ENCODE data around the gene MCEMP1. TPM values are rescaled to one million over a fixed set of nuclear protein-coding genes. Genes with fewer than 3 reads are reported as not detected.
A peak's percentile ranks its signal among the peaks of the same experiment; 100 is the strongest.

Gene MCEMP1
- total RNA-seq, 4 donors from 2014 or later, result 0.67 TPM; not detected in 3

DNA sequence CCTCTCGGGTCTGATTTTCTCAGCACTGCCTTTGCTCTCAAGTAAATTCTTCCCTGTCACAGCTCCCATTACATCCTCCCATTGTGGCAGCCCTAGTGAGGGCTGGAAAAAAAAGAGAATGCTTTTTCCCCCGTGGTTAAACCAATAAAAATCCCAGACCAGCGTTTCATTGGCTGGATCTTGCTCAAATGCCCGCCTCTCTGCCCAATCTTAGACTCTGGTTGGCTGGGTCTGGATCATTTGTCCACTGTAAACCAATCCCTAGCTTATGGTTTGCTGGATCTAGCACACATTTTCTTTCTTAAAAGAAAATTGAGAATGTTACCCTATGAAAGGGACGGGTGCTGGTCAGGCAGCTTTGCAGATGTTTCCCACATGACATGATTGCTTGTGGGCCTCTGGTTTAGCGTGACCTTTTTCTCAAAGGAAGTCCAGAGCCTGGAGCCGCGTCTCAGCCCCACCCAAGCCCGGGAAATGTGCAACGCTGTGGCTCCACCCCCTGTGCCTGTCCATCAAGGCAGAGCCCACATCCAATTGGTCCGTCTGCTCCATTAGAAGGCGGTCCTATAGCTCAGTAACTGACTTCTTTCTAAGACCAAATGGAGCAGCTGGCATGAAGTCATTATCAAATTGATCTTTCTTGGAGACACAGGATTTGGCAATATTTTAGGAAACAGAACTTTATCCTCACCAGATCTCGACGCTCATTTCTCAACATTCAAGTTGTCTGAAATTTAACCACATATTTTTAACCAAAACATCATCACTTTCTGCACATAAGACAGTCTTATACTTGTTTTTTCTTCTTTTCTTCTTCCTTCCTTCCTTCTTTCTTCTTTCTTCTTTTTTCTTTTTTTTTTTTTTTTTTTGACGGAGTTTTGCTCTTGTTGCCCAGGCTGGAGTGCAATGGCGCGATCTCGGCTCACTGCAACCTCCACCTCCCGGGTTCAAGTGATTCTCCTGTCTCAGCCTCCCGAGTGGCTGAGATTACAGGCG is 2.6 kb upstream of the MCEMP1 start:
- H3K27me3 ChIP-seq, result no peaks in the 10 kb centered on the region
- no peaks in the 10 kb centered on the region for H3K4me1 ChIP-seq
- no peaks in the 10 kb centered on the region for H3K9me3 ChIP-seq
- H3K4me3 ChIP-seq, result no peak overlapping the region
- H3K36me3 ChIP-seq, result no peaks in the 10 kb centered on the region
- intact Hi-C loops (cut with DNase I; ENCODE audit: low total_unique reads), result no loop called here
- no peak overlapping the region for H3K27ac ChIP-seq
- no peak for TF ChIP-seq POLR2A (IDR thresholded peaks at IDR 0.05)
- peak in 1 of 2 donors; percentile 21 for DNase-seq

DNA sequence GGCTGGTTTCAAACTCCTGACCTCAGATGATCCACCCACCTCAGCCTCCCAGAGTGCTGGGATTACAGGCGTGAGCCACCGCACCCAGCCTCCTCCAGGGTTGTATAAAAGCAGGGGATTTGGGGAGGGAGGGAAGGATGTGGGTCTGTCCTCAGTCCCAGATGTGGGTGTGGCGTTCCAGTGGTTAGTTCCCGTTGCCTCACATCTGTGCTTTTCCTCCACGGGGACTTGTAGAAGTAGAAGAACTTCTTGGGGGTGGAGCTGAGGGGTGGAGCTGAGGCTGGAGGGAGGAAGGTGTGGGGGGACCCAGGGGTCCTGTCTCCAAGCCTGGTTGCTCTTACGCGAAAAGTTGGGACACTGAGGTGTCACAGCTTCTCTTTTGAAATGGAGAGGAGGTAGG is 514 bp upstream of the MCEMP1 start:
- H3K27me3 ChIP-seq, result no peaks in the 10 kb centered on the region
- no peaks in the 10 kb centered on the region for H3K36me3 ChIP-seq
- no peak overlapping the region for H3K27ac ChIP-seq
- no peak for DNase-seq
- peaks cover 0 to under 1% of the 10 kb centered on the region in 2 donors for H3K4me1 ChIP-seq
- intact Hi-C loops (cut with DNase I; ENCODE audit: low total_unique reads), result no loop called here
- H3K4me3 ChIP-seq, result no peak overlapping the region
- TF ChIP-seq, protein P1, sequence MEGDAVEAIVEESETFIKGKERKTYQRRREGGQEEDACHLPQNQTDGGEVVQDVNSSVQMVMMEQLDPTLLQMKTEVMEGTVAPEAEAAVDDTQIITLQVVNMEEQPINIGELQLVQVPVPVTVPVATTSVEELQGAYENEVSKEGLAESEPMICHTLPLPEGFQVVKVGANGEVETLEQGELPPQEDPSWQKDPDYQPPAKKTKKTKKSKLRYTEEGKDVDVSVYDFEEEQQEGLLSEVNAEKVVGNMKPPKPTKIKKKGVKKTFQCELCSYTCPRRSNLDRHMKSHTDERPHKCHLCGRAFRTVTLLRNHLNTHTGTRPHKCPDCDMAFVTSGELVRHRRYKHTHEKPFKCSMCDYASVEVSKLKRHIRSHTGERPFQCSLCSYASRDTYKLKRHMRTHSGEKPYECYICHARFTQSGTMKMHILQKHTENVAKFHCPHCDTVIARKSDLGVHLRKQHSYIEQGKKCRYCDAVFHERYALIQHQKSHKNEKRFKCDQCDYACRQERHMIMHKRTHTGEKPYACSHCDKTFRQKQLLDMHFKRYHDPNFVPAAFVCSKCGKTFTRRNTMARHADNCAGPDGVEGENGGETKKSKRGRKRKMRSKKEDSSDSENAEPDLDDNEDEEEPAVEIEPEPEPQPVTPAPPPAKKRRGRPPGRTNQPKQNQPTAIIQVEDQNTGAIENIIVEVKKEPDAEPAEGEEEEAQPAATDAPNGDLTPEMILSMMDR (IDR thresholded peaks at IDR 0.05), result no peak
- TF ChIP-seq POLR2A (IDR thresholded peaks at IDR 0.05), result no peak
- H3K9me3 ChIP-seq, result no peaks in the 10 kb centered on the region

DNA sequence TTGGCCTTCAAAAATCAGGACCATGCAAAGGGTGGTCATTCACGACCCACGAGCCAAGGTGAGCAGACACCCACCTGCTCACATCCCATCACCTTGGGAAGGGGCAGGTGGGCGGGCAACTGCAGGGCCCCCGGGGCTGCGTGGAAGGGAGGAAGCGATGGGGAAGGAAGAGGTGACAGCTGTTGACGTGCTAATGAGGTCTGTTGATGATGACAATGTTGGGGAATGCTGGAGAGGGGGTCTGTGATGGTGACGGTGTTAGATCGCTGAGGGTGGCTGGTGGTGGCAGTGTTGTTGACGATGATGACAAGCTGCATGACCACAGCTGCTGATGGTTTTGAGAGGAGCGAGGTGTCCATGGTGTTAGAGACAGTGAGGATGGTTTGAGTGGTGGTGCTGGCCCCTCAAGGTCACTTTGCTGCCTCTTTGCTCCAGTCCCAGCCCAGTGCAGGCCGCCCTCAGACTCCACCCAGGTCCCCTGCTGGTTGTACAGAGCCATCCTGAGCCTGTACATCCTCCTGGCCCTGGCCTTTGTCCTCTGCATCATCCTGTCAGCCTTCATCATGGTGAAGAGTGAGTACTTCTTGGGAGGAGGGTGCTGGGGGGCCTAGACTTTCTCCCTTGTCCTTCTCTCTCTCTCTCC is 900 bp downstream of the MCEMP1 start:
- H3K36me3 ChIP-seq, result no peaks in the 10 kb centered on the region
- DNase-seq, result no peak
- no peak overlapping the region for H3K4me3 ChIP-seq
- H3K4me1 ChIP-seq, result peaks cover 0 to 10% of the 10 kb centered on the region in 2 donors
- no peak overlapping the region for H3K27ac ChIP-seq
- no peak for TF ChIP-seq POLR2A (IDR thresholded peaks at IDR 0.05)
- TF ChIP-seq, protein P1 (IDR thresholded peaks at IDR 0.05), result no peak
- intact Hi-C loops (cut with DNase I; ENCODE audit: low total_unique reads), result no loop called here
- H3K9me3 ChIP-seq, result no peaks in the 10 kb centered on the region
- H3K27me3 ChIP-seq, result no peaks in the 10 kb centered on the region

DNA sequence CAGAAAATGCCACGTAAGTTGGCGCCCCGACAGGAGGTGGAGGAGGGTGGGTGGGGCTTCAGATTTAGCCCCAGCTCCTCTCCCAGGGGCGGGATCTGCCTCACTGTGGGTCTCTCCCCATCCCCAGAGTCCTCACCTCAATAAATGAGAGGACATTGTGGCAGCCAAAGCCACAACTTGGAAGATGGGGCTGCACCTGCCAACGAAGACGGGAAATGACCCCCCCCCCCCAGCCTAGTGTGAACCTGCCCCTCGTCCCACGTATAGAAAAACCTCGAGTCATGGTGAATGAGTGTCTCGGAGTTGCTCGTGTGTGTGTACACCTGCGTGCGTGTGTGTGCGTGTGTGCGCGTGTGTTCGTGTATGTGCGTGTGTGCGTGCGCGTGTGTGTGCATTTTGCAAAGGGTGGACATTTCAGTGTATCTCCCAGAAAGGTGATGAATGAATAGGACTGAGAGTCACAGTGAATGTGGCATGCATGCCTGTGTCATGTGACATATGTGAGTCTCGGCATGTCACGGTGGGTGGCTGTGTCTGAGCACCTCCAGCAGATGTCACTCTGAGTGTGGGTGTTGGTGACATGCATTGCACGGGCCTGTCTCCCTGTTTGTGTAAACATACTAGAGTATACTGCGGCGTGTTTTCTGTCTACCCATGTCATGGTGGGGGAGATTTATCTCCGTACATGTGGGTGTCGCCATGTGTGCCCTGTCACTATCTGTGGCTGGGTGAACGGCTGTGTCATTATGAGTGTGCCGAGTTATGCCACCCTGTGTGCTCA is 2.3 kb downstream of the MCEMP1 start:
- Histone ChIP-seq H3K4me3 (no peak overlapping the region), H3K36me3 (no peaks in the 10 kb centered on the region), H3K27me3 (no peaks in the 10 kb centered on the region), H3K27ac (no peak overlapping the region), H3K9me3 (no peaks in the 10 kb centered on the region), H3K4me1 (peaks cover 0 to 10% of the 10 kb centered on the region in 2 donors)
- TF ChIP-seq POLR2A (IDR thresholded peaks at IDR 0.05), result no peak
- TF ChIP-seq, protein P1 (IDR thresholded peaks at IDR 0.05), result no peak
- DNase-seq, result no peak
- intact Hi-C loops (cut with DNase I; ENCODE audit: low total_unique reads), result no loop called here

DNA sequence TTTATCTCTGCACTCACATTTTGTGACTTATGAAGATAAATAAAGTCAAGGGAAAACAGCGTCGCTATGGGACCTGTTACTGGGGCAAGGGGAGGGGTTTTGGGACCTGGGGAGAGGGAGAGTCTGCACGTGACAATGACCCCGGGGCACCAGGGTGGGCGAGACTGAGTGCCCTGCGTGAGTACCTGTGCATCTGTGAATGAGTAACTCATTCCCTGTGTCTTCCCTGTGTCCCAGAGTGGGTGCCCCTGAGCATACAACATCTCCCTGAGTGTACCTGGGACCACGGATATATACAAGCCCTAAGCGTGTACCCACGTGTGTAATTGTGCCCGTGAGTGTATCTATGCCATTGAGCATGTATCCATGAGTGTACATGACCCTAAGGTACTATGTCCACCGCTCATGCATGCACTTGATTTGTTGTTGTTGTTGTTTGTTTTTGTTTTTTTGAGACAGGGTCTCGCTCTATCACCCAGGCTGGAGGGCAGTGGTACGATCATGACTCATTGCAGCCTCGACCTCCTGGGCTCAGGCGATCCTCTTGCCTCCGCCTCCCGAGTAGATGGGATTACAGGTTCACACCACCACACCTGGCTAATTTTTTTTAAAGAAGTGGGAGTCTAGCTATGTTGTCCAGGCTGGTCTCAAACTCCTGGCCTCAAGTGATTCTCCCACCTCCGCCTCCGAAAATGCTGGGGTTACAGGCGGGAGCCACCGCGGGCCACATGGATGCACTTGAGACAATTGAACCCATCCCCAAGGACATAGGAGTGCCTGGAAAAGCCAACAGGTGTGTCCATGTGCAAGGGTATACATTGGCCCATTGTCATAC is 3.1 kb downstream of the MCEMP1 start:
- TF ChIP-seq, protein P1 (IDR thresholded peaks at IDR 0.05), result no peak
- no peak for TF ChIP-seq POLR2A (IDR thresholded peaks at IDR 0.05)
- intact Hi-C loops (cut with DNase I; ENCODE audit: low total_unique reads), result no loop called here
- Histone ChIP-seq H3K36me3 (no peaks in the 10 kb centered on the region), H3K27ac (peak overlapping the region in 1 of 2 donors; percentile 90), H3K27me3 (no peaks in the 10 kb centered on the region), H3K4me3 (peak overlapping the region; percentile 96 to 99), H3K4me1 (peaks cover 0 to 10% of the 10 kb centered on the region in 2 donors), H3K9me3 (no peaks in the 10 kb centered on the region)
- DNase-seq, result no peak
